ENCODE results near the gene MPP2.

GRCh38 chr17:43907998-43908721, 824 bp upstream of the MPP2 start:
- TF ChIP-seq POLR2AphosphoS5 (IDR thresholded peaks at IDR 0.05) (no peak), POLR2A (IDR thresholded peaks at IDR 0.05) (no peak), EP300 (IDR thresholded peaks at IDR 0.05) (no peak)
- TF ChIP-seq, protein P1, sequence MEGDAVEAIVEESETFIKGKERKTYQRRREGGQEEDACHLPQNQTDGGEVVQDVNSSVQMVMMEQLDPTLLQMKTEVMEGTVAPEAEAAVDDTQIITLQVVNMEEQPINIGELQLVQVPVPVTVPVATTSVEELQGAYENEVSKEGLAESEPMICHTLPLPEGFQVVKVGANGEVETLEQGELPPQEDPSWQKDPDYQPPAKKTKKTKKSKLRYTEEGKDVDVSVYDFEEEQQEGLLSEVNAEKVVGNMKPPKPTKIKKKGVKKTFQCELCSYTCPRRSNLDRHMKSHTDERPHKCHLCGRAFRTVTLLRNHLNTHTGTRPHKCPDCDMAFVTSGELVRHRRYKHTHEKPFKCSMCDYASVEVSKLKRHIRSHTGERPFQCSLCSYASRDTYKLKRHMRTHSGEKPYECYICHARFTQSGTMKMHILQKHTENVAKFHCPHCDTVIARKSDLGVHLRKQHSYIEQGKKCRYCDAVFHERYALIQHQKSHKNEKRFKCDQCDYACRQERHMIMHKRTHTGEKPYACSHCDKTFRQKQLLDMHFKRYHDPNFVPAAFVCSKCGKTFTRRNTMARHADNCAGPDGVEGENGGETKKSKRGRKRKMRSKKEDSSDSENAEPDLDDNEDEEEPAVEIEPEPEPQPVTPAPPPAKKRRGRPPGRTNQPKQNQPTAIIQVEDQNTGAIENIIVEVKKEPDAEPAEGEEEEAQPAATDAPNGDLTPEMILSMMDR (IDR thresholded peaks at IDR 0.05): no peak
